ENCODE results near the gene KCNMA1. TPM values are rescaled to one million over a fixed set of nuclear protein-coding genes. Genes with fewer than 3 reads are reported as not detected.

Gene KCNMA1
- polyA plus RNA-seq, 1 of the 3 experiments (the other 2 are of a cell fraction) = 107 TPM

GRCh38 chr10:77308084-77308732, 329.4 kb downstream of the KCNMA1 start:
- CTCF ChIA-PET = interaction anchor here (0.9 kb wide), 1 partner anchor 84 kb away, joined by 3 read pairs; no protein-coding TSS in a partner anchor
- Histone ChIP-seq H3K36me3 (replicated peaks in 1 of 2; ENCODE audit: control insufficient read depth in 1 of 2, insufficient read depth in 2 of 2, low read length in 1 of 2) (no peaks in the 10 kb centered on the region), H3K4me2 (no peak overlapping the region), H3F3A (replicated peaks; ENCODE audit: insufficient read depth) (no peaks in the 10 kb centered on the region), H3K79me2 (ENCODE audit: insufficient read depth) (no peaks in the 10 kb centered on the region), H3K27me3 (ENCODE audit: insufficient read depth) (no peaks in the 10 kb centered on the region), H3K27ac (ENCODE audit: low read depth in 2 of 2, low read length in 1 of 2) (no peak overlapping the region), H3K4me3 (ENCODE audit: low read depth in 2 of 2, low read length in 1 of 2) (no peak overlapping the region), H3K9me3 (no peaks in the 10 kb centered on the region), H2AFZ (ENCODE audit: low read depth) (no peak overlapping the region), H3K9me2 (no peaks in the 10 kb centered on the region), H4K20me1 (ENCODE audit: insufficient read depth) (no peaks in the 10 kb centered on the region), H3K9ac (no peak overlapping the region), H3K4me1 (ENCODE audit: control insufficient read depth in 1 of 2, insufficient read depth in 2 of 2, low read depth in 1 of 2, low read length in 1 of 2) (peaks cover 0 to 7% of the 10 kb centered on the region in 2 experiments; a peak in 1 of 4 replicates)
- TF ChIP-seq CHD2 (IDR thresholded peaks at IDR 0.05; ENCODE audit: low read length, partially characterized antibody) = no peak
- no peak for TF ChIP-seq NFIC (IDR thresholded peaks at IDR 0.05; ENCODE audit: borderline replicate concordance)
- TF ChIP-seq NRF1 (IDR thresholded peaks at IDR 0.05; ENCODE audit: low read depth, low read length) = no peak
- POLR2A ChIA-PET = interaction anchor here (0.6 kb wide), 1 partner anchor 721 kb away, joined by 3 read pairs; no protein-coding TSS in a partner anchor
- WGBS (ENCODE audit: low lambda C conversion rate) = 98% methylated on average over 3 of the region's 3 CpGs
- no peak for DNase-seq

GRCh38 chr10:77306666-77307065, 330.9 kb downstream of the KCNMA1 start:
- no peaks in the 10 kb centered on the region for H3K27me3 ChIP-seq (ENCODE audit: insufficient read depth)
- ChIA-PET POLR2A (no interaction called here), CTCF (interaction anchor here (1.1 to 1.6 kb wide), 2 partner anchors 10 to 56 kb away, joined by 3 to 4 read pairs; no protein-coding TSS in a partner anchor)
- H3K9me3 ChIP-seq = no peaks in the 10 kb centered on the region
- no peaks in the 10 kb centered on the region for H3K36me3 ChIP-seq (replicated peaks in 1 of 2; ENCODE audit: control insufficient read depth in 1 of 2, insufficient read depth in 2 of 2, low read length in 1 of 2)
- H3K4me2 ChIP-seq = peak overlapping the region; percentile 29; the same call in 1 of the 2 replicates
- no peak overlapping the region for H2AFZ ChIP-seq (ENCODE audit: low read depth)
- H3K4me3 ChIP-seq (ENCODE audit: low read depth in 2 of 2, low read length in 1 of 2) = no peak overlapping the region
- TF ChIP-seq GABPA (IDR thresholded peaks at IDR 0.05; ENCODE audit: low read depth) (no peak), EP300 (IDR thresholded peaks at IDR 0.05; ENCODE audit: borderline replicate concordance in 1 of 2, low read depth in 1 of 2, low read length in 1 of 2) (no peak), TAF1 (IDR thresholded peaks at IDR 0.05; ENCODE audit: borderline replicate concordance, low read depth, low read length) (no peak), PBX3 (IDR thresholded peaks at IDR 0.05) (no peak), REST (IDR thresholded peaks at IDR 0.05; ENCODE audit: low read depth, low read length) (no peak), ZBTB33 (IDR thresholded peaks at IDR 0.05; ENCODE audit: borderline replicate concordance, low read depth) (no peak), FOXJ3 (CRISPR knock-in tag; IDR thresholded peaks at IDR 0.05) (no peak), POLR2AphosphoS5 (IDR thresholded peaks at IDR 0.05; ENCODE audit: low read depth, low read length) (no peak), CTCF (IDR thresholded peaks at IDR 0.05) (no peak), MAX (IDR thresholded peaks at IDR 0.05; ENCODE audit: low read depth) (no peak), FOSL2 (IDR thresholded peaks at IDR 0.05; ENCODE audit: borderline replicate concordance, low read depth) (no peak), MEF2A (IDR thresholded peaks at IDR 0.05; ENCODE audit: borderline replicate concordance, low read depth) (no peak), JUND (IDR thresholded peaks at IDR 0.05) (no peak), USF1 (IDR thresholded peaks at IDR 0.05; ENCODE audit: borderline replicate concordance, low read depth) (no peak)
- no peak overlapping the region for H3K27ac ChIP-seq (ENCODE audit: low read depth in 2 of 2, low read length in 1 of 2)
- peaks cover 6 to 7% of the 10 kb centered on the region in 2 experiments; a peak in 3 of 4 replicates for H3K4me1 ChIP-seq (ENCODE audit: control insufficient read depth in 1 of 2, insufficient read depth in 2 of 2, low read depth in 1 of 2, low read length in 1 of 2)
- no peaks in the 10 kb centered on the region for H4K20me1 ChIP-seq (ENCODE audit: insufficient read depth)
- WGBS (ENCODE audit: low lambda C conversion rate) = 79% methylated on average over 4 of the region's 4 CpGs
- peaks cover 10% of the 10 kb centered on the region for H3F3A ChIP-seq (replicated peaks; ENCODE audit: insufficient read depth)
- no peaks in the 10 kb centered on the region for H3K79me2 ChIP-seq (ENCODE audit: insufficient read depth)
- H3K9ac ChIP-seq = no peak overlapping the region
- no peak for DNase-seq
- no peaks in the 10 kb centered on the region for H3K9me2 ChIP-seq

Measured in SK-N-SH (cell line).